Stomach (tissue), 9 donors: ENCODE results near the gene SLC22A1. TPM values are rescaled to one million over a fixed set of nuclear protein-coding genes. Genes with fewer than 3 reads are reported as not detected.

Experiments
- DNase-seq, 2 donors: peaks; one replicate each; pipeline versions ENCODE4 v3.0.0 to v3.0.0-alpha.2; 2013 to 2019
- H3K27ac ChIP-seq, 5 donors: fragments of 200-600 bp in 4 of 5; sonication (generic) in 4 of 5; one replicate each; pipeline ENCODE4 v1.5.1; 2013 to 2019; ENCODE audit warnings: mild to moderate bottlenecking in 1 of 5, moderate library complexity in 1 of 5
- H3K27me3 ChIP-seq, 3 donors: fragments of 200-600 bp; sonication (generic); one replicate each; pipeline ENCODE4 v1.5.1; 2017 to 2019; ENCODE audit warnings: mixed run types in 1 of 3
- H3K36me3 ChIP-seq, 4 donors: fragments of 200-600 bp; sonication (generic); 1 replicate in 3 of 4; 2 replicates in 1 of 4; pipeline ENCODE4 v1.5.1; 2016 to 2019
- H3K4me1 ChIP-seq, 4 donors: fragments of 200-600 bp; sonication (generic); one replicate each; pipeline ENCODE4 v1.5.1; 2016 to 2019
- H3K4me3 ChIP-seq, 4 donors: fragments of 200-600 bp; sonication (generic) in 3 of 4; one replicate each; pipeline ENCODE4 v1.5.1; 2016 to 2019; ENCODE audit warnings: mild to moderate bottlenecking in 1 of 4
- H3K9me3 ChIP-seq, 4 donors: fragments of 200-600 bp; sonication (generic); one replicate each; pipeline ENCODE4 v1.5.1; 2016 to 2019
- EP300 ChIP-seq: sonication (generic); formaldehyde crosslinking; IDR thresholded peaks from one replicate; pipeline ENCODE4 v1.6.1; 2017; ENCODE audit warnings: antibody characterized with exemption
- POLR2A ChIP-seq, 4 donors: fragments of 450-650 bp; IDR thresholded peaks; one replicate each; pipeline ENCODE4 v1.6.1; 2016; ENCODE audit warnings: antibody characterized with exemption in 4 of 4, control low read depth in 2 of 4, mild to moderate bottlenecking in 1 of 4, moderate library complexity in 1 of 4
- POLR2AphosphoS5 ChIP-seq, 3 donors: sonication (generic); formaldehyde crosslinking; IDR thresholded peaks; one replicate each; pipeline ENCODE4 v1.6.1; 2016; ENCODE audit warnings: antibody characterized with exemption in 3 of 3
- WGBS, 5 donors: extraction: QIAGEN DNeasy Blood & Tissue Kit in 3 of 5; methylation state at CpG; one replicate each; pipeline versions ENCODE4 v1.1.5 to v1.1.7; 2013 to 2018; 5-methylcytosine and 5-hydroxymethylcytosine counted together
- intact Hi-C: fragments of 100-400 bp; cut with DNase I; formaldehyde crosslinking; loops from one replicate; pipeline ENCODE4 v1.15.1; 2023; ENCODE audit warnings: low total_unique reads
- polyA plus RNA-seq, 3 donors: library from polyadenylated mRNA; stranded (reverse); fragments of 200-250 nt; gene quantifications; one replicate each; pipeline ENCODE4 v1.2.3, GENCODE V29; 2013
- total RNA-seq, 5 donors: library from RNA; depleted of rRNA; stranded (reverse); fragments of >200 nt; gene quantifications; one replicate each; pipeline versions ENCODE4 v1.1.0 to v1.2.3, GENCODE V29; 2014 to 2016
- TF ChIP-seq, protein P1 (sequence below), 7 experiments: fragments of 450-650 bp in 4 of 7; fragments of 200-600 bp in 3 of 7; sonication (generic) in 3 of 7; IDR thresholded peaks; one replicate each; pipeline ENCODE4 v1.5.1; 2016 to 2019; ENCODE audit warnings: antibody characterized with exemption in 7 of 7, control low read depth in 2 of 7, mild to moderate bottlenecking in 1 of 7
- donor health status: healthy with polysubstance abuse.
- donor health status: Bipolar disorder and iron deficiency.
- donor health status: healthy.

Gene SLC22A1
- total and polyA plus RNA-seq, 8 donors = 0.20 to 36.2 (median 2.2) TPM; not detected in 2

DNA sequence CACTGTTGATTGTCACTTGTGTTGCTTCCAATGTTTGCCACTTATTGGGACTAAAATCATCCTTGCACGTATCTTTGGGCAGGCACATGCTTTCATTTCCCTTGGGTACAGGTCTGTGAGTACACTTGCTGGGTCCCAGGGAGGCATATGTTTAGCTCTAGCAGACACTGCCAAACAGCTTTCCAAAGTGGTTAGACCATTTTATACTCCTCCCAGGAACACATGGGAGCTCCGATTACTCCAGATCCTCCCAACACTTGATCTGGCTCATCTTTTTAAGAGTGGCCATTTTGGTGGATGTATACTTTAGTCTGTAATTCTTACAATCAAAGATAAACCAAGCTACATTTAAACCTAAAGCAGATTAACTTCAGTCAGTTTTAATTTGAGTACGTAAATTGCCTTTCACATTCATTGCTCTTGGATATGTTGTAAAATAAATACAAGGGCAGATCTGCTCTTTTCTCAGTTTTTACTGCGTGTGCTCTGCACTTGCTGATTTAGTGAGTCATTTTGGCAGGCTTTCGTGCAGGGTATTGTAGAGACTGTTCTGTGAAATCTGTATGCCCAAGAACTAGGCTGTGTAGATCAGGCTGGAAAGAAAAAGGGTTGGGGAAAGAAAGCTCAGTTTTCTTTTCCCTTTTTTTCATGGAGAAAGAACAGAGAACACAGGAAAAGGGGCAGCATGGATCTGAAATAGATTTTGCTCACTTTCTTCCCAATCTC lies 19.5 kb downstream of the SLC22A1 start:
- H3K36me3 ChIP-seq = no peaks in the 10 kb centered on the region
- WGBS, 5 donors = 47 to 55% (median 51%) methylated on average over 5 of the region's 5 CpGs
- H3K27me3 ChIP-seq = no peaks in the 10 kb centered on the region
- intact Hi-C loops = no loop called here
- H3K4me1 ChIP-seq = peaks cover 20 to 45% (median 29%) of the 10 kb centered on the region in 4 donors
- H3K27ac ChIP-seq = peak overlapping the region in 3 of 5 donors; percentile 46 to 61 (median 52)
- peak in 1 of 2 donors; percentile 55 for DNase-seq
- TF ChIP-seq POLR2A (IDR thresholded peaks at IDR 0.05) (no peak), EP300 (no peak), POLR2AphosphoS5 (IDR thresholded peaks at IDR 0.05) (no peak)
- TF ChIP-seq, protein P1, sequence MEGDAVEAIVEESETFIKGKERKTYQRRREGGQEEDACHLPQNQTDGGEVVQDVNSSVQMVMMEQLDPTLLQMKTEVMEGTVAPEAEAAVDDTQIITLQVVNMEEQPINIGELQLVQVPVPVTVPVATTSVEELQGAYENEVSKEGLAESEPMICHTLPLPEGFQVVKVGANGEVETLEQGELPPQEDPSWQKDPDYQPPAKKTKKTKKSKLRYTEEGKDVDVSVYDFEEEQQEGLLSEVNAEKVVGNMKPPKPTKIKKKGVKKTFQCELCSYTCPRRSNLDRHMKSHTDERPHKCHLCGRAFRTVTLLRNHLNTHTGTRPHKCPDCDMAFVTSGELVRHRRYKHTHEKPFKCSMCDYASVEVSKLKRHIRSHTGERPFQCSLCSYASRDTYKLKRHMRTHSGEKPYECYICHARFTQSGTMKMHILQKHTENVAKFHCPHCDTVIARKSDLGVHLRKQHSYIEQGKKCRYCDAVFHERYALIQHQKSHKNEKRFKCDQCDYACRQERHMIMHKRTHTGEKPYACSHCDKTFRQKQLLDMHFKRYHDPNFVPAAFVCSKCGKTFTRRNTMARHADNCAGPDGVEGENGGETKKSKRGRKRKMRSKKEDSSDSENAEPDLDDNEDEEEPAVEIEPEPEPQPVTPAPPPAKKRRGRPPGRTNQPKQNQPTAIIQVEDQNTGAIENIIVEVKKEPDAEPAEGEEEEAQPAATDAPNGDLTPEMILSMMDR (IDR thresholded peaks at IDR 0.05) = no peak
- H3K9me3 ChIP-seq = no peaks in the 10 kb centered on the region
- H3K4me3 ChIP-seq = no peak overlapping the region

DNA sequence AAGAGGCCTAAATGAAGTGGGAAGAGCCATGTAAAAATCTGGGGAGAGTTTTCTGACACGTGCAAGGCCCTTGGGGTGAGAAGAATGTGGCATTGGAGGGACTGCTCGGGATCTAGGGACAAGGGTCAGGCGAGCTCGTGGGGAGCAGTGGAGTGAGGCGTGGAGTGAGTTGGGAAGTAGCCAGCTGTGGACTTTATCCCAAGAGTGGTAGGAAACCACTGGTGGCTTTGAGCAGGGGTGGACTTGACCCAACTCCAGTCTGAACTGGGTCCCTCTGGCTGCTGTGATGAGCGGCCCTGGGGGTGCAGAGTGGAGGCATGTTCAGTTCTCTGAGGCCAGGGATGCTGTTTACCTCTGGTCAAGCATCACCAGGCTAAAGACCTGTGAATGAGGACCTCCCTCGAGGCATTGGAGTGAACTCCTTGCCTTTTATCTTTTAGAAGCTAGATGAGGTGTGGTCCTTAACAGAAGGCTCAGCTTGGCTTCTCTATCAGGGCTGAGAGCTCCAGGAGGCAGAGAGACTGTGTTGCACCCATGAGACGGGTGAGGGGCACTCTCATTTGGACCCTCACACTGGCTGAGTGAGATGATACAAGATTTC lies 20.6 kb downstream of the SLC22A1 start:
- H3K27me3 ChIP-seq = no peaks in the 10 kb centered on the region
- peaks cover 16 to 35% (median 24%) of the 10 kb centered on the region in 4 donors for H3K4me1 ChIP-seq
- no peaks in the 10 kb centered on the region for H3K9me3 ChIP-seq
- H3K4me3 ChIP-seq = no peak overlapping the region
- 75 to 89% (median 85%) methylated on average over 8 of the region's 8 CpGs for WGBS, 5 donors
- peak overlapping the region in 2 of 5 donors; percentile 52 to 61 for H3K27ac ChIP-seq
- no peak for DNase-seq
- intact Hi-C loops = no loop called here
- TF ChIP-seq, protein P1 (IDR thresholded peaks at IDR 0.05) = no peak
- no peak for TF ChIP-seq POLR2A (IDR thresholded peaks at IDR 0.05)
- no peak for TF ChIP-seq POLR2AphosphoS5 (IDR thresholded peaks at IDR 0.05)
- no peak for TF ChIP-seq EP300
- no peaks in the 10 kb centered on the region for H3K36me3 ChIP-seq

DNA sequence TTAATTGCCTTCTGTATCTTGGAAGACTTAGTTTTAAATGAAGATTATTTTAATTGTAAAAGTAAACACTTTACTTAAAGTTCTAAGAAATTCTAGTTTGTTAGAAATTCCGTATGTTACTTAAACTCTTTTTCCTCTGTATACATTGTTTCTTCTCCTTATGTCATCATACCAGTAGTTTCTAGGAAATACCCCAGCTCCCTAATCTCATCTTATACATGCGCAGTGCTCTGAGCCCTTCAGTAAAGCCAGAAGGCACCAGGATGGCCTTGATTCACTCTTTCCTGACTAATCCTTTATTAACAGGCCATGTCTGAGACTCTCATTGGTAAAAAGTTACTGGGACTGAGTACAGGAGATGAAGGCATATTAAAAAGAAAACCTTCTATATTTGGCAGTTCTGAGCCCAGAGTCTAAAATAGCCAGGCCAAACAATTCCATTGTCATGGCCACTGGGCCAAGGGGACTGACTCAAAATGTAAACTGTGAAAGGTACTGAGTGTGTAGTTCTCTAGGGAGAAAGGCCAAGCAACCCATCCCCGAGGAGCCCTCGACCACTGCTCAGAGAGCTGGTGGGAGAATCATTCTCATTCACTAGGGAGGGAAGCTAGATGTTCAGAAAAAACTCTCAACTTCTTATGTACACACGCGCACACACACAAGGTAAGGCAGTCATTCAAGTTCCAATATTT lies 25.0 kb downstream of the SLC22A1 start:
- peak overlapping the region in 1 of 5 donors; percentile 10 for H3K27ac ChIP-seq
- no peaks in the 10 kb centered on the region for H3K36me3 ChIP-seq
- intact Hi-C loops = no loop called here
- H3K9me3 ChIP-seq = no peaks in the 10 kb centered on the region
- H3K4me1 ChIP-seq = peaks cover 0 to 6% (median 2%) of the 10 kb centered on the region in 4 donors
- no peak overlapping the region for H3K4me3 ChIP-seq
- 83 to 95% (median 92%) methylated on average over 6 of the region's 6 CpGs for WGBS, 5 donors
- no peaks in the 10 kb centered on the region for H3K27me3 ChIP-seq
- DNase-seq = no peak
- TF ChIP-seq POLR2AphosphoS5 (IDR thresholded peaks at IDR 0.05) (no peak), POLR2A (IDR thresholded peaks at IDR 0.05) (no peak), EP300 (no peak)
- TF ChIP-seq, protein P1 (IDR thresholded peaks at IDR 0.05) = no peak

DNA sequence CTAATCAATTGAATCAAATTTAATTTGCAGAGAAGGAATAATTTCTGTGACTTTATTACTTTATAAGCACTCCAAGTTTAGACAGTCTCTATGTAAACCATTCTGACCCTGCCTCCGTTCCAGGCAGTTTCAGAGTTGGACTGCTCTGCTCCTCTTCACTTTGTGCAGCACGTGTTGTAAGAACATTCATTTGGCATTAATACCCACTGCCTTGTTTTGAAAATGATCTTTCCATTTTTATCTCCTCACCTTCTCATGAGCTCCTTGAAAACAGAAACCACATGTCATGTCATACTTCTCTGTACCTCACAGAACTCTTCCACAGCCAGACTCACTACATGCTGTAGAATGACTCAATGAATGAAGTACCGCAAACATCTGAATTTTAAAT lies 25.5 kb downstream of the SLC22A1 start:
- H3K4me1 ChIP-seq = peaks cover 0 to under 1% (median 0%) of the 10 kb centered on the region in 4 donors
- H3K27ac ChIP-seq = no peak overlapping the region
- 67 to 95% (median 85%) methylated on average over 3 of the region's 3 CpGs for WGBS, 5 donors
- DNase-seq = no peak
- H3K4me3 ChIP-seq = no peak overlapping the region
- no peaks in the 10 kb centered on the region for H3K36me3 ChIP-seq
- no peaks in the 10 kb centered on the region for H3K9me3 ChIP-seq
- H3K27me3 ChIP-seq = no peaks in the 10 kb centered on the region
- TF ChIP-seq, protein P1 (IDR thresholded peaks at IDR 0.05) = no peak
- TF ChIP-seq EP300 (no peak), POLR2AphosphoS5 (IDR thresholded peaks at IDR 0.05) (no peak), POLR2A (IDR thresholded peaks at IDR 0.05) (no peak)
- intact Hi-C loops = no loop called here
